T-helper 1 cell treated with Interleukin-12 subunit alpha and Interleukin-12 subunit beta and Interleukin-4 antibody, amounts not matched to agents 30 ng/mL and 1 ng/mL, for 36 hours (primary cell): ENCODE results near the gene ADGRB3. TPM values are rescaled to one million over a fixed set of nuclear protein-coding genes. Genes with fewer than 3 reads are reported as not detected.

Experiments used
- intact Hi-C: fragments of 100-400 bp; cut with micrococcal nuclease; formaldehyde crosslinking; loops from one replicate; pipeline ENCODE4 v1.15.1; 2024
- total RNA-seq: library from RNA; stranded (reverse); gene quantifications from 2 replicates; pipeline ENCODE4 v1.2.3, GENCODE V29; 2022

ADGRB3 gene
- total RNA-seq, 1 donor from 2014 or later: not detected

DNA sequence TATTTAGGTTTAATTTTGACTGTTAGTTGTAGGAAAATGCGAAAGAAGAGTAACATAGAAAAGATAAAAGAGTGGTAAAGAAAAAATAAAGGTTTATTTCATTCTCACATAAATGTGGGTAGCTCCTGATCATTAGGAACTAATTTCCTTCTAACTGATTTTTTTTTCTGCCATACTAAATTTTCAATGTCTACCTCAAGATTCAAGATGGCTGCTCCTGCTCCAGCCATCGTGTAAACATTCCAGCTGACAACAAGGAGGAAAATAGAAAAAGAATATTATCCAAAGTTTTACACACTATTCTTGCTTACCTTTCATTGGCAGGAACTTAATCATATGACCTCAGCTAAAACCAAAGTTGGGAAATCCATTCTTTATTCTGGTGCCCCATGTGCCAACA lies 673.5 kb downstream of the ADGRB3 start:
- intact Hi-C loops: no loop called here

DNA sequence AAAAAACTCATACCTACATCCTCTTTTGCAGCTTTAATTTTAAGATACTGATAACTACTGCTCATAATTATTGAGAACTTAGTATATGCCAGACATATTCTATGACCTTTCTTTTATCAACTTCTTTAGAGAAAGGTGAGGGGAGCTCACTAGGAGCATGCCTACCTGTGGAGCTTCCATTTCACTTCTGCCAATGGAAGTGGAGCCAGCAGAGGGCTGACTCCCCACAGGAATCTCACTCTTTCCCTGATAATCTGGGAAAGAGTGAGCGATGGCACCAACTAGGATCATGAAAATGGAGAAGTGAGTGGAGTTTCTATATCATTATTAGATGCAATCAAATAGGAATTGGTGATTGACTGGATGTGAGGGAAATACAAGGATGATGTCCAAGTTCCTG lies 676.8 kb downstream of the ADGRB3 start:
- intact Hi-C loops: no loop called here

DNA sequence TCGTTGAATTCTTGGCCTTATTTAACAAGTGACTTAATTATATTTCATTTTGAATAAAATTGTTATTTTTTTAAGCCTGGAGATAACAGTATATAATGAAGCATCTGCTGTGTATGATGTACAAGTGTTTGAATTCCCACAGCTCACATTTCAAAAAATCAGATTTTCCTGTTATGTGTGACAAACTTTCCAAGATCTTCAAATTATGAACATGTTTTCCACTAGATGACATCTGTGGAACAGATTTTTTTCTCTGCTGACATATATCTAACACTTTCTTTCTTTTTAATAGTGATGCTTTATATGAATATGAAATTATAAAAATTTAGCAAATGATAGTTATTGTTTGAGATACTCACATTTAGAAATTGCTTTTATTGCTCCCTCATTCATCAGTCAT lies 678.9 kb downstream of the ADGRB3 start:
- intact Hi-C loops: no loop called here

DNA sequence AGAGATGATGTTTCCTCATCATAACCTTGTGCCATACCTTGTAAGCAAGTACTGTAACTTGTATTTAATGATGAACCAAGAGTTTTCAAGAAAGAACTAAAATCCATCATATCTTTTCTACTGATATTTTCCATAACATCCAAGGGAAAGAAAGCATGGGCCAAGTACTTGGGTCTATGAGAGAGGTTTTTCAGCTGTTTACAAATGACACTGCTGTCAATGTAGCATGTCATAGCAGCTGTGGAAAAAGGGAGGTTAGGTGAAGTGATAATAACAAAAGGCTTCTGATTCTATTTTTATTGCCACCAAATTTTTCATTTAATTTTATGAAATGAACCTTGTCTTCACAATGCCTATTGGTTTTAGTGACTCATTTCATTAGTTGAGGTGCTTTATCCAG lies 679.4 kb downstream of the ADGRB3 start:
- intact Hi-C loops: no loop called here

DNA sequence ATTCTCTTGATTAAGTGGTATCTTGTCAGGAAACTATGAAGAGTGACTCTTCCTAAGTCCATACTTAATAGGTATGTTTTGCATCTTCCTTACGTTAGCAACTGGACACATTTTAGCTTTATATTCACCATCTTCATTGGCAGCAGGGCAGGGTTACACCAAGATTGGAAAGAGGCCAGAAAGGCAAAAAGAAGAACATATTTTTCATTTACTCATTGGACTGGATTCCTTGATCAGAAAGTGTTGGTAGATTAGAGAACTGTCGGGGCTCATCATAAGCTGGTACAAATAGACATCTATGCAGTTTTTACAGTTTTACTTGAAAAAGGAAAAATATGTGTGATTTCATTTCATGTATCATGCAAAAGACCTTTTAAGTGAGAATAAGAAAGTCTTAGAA lies 696.8 kb downstream of the ADGRB3 start:
- intact Hi-C loops: no loop called here

DNA sequence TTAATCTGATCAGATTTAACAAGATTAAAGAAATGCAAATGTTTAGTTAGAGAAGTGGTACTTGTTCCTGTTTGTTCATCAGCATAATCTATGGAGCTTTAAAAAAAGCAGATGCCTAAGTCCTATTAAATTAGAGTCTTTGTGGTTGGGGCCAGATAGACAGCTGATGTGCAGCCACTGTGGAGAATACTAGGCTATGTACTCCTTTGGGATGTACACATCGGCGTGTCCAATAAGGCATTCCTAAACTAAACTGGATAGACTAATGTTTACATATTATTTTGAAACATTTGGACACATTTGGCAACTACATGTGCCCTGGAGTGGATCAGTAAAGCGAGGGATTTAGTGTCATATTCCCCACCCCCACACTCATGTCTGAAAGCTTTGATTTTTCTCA lies 702.2 kb downstream of the ADGRB3 start:
- intact Hi-C loops: no loop called here

DNA sequence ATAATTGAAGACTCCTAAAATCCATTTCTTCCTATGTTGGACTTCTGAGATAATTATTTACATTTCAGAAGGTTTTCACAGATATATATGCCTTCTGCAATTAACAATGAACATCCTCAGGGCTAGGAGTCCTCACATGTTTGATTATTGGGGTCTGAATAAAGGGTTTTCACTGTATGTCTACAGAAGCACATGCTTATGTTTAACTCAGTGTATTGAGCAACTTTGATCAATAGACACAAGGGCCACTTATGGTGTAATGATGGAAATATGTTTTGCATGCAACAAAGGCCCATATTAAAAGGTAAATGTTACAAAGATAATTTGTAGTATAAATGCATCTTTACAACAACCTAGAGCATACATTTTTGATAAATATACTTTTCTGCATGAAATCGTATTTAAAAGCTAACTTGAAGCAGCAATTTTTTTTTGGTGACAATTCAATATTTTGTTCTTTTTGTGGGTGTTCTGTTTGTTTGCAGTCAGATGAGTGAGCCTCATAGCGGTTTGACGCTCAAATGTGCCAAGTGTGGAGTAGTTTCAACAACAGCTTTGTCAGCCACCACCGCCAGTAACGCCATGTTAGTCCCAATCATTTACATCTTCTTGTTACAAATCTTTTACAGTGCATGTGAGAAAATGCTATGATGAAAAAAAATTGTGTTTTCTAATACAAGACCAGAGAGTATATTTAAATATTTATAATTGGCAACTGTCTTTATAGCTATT lies 703.5 kb downstream of the ADGRB3 start:
- intact Hi-C loops: no loop called here

DNA sequence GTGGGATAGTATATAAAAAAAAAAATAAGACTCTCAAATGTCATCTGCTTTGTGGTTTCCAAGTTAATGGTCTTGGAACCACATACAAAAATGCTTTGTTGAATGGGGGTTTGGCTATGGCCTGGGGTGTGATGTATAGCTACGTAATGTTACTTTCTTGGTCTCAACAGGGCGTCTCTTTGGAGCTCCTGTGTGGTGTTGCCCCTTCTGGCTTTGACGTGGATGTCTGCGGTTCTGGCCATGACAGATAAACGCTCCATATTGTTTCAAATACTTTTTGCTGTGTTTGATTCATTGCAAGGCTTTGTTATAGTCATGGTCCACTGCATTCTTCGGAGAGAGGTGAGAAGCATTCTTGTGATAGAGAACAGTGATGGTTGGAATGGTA lies 704.1 kb downstream of the ADGRB3 start:
- intact Hi-C loops: no loop called here

DNA sequence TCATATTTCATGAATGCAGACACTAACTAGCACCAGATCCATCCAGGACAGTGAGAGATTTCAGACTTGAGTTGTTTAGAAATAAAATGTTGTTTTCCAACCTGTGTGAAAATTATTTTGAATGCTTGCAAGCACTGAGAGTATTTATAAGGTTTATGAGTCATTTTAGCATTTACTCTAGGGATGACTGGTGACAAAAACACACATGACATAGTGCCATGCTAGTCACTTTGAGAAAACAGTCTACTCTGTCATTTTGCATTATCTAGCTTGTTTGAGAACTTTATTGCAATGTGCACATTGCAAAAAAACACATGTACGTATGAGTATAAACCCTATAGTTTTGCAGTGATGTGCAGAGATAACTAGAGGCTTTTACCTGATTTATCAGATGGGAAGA lies 705.1 kb downstream of the ADGRB3 start:
- intact Hi-C loops: no loop called here

DNA sequence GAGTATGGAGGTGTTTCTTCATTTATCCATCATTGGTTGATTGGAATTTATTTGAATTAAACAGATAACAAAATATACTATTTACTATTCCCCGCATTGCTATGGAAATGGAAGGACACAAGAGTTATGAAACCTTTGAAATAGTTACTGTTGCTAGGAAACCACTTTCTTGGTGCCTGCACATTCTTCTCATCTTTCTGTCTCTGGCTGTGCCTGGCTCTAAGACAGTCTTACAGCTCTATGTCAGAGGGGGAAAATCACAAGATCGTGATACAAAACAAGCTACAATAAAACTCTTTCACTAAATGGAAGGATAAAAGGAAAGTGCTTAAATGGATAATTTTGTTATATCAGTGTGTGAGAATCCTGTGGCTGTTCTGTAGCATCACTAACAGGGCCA lies 708.8 kb downstream of the ADGRB3 start:
- intact Hi-C loops: no loop called here

DNA sequence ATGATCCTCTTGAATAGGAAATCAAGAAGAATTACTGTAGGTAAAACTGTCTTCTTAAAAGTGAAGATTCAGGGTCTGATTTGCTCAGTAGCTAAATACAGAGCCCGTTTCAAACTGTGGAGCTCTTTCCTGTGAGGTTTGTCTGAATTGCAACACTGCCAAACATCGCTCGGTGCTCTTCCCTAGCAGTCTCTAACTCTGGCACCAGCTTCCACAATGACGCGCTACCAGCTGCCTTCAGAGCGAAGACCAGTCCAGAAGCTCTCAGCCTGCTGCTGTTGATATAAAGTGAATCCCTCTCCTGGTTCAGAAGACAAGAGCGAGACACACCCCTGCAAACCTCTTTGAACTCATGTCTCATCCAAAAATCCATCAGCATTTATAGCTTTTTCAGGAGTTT lies 714.7 kb downstream of the ADGRB3 start:
- intact Hi-C loops: no loop called here

DNA sequence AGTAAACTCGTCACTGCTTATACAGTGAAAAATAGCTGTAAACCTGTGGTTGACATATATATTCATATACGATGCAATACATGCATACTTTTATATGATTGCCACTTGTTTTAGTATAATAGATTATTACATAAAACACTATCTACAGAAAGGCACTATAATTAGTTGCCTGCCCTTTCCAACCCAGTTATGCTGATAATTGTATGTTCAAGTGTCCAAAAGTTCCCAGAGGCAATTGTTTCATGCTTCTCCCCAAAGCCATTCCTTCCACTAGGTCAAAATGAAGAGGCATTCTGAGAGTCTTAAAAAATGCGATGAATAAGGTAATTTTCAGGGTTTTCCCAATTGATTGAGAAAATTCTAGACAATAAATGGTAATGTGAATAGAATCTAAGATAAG lies 727.1 kb downstream of the ADGRB3 start:
- intact Hi-C loops: no loop called here

DNA sequence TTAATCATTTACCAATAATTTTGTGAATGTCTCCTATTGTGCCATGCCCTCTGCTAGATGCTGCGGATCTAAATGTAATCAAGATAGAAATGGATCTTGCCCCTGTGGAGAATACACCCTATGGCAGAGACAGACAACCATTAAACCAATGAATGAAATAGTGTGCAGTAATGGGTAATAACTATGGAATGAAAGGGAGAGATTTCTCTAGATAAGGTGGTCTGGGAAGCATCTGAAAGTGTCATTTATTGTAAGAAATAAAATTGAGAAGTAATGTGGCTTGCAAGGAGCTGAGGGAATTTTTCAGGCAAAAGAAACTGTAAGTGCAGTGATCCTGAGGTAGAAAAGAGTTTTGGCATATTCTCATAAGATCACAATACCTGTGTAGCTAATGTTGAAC lies 731.7 kb downstream of the ADGRB3 start:
- intact Hi-C loops: no loop called here

DNA sequence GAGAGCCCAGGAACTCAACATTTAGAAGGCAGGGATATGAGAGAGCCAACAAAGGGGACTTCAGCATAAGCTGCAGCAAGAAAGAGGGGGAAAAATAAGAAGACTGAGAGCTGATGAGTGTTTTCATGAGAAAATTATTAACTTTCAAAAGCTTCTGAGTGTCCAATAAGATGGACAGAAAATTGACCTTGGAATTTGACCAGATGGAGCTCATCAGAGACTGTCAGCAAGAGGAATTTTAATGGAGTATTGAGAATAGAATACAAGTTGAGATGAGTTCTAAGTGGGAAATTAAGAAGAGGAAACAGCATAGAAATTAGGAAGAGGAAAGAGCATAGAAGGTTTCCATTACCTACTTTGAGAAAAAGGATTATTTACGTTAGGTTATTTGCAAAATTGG lies 733.5 kb downstream of the ADGRB3 start:
- intact Hi-C loops: no loop called here

DNA sequence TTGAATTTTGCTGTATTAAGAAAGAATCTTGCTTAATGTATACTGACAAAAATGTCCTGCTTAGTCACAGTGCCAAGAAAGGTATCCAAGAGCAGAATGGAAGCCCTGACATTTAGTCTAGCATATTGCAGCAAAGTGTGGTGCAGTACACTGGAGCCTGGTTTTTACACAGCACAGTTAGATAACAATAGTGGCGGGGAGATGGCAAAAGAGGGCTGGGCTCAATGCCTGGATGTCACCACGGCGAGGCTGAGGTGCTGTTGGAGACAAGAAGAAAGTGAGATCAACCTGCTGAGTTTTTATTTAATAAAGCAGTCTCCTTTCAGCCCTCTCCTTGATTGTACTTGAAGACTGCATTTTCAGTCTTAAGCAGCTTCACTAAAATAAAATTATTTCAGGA lies 735.7 kb downstream of the ADGRB3 start:
- intact Hi-C loops: no loop called here

DNA sequence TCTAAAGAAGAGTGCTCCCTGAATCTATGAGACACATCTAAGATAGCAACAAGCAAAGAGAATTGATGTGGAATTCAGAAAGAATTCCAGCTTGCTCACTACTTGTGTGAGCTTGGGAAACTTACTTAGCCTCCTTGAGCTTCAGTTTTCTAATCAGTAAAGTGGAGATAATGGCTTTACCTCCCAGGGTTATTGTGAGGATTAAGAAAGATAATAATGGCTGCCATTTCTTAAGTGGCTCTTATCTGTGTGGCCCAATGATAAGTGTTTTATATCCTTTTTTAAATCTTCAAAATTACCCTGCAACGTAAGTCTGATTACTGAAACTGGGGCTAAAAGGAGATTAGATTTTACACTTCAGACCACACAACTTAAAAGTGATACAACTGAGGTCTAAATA lies 743.2 kb downstream of the ADGRB3 start:
- intact Hi-C loops: no loop called here

DNA sequence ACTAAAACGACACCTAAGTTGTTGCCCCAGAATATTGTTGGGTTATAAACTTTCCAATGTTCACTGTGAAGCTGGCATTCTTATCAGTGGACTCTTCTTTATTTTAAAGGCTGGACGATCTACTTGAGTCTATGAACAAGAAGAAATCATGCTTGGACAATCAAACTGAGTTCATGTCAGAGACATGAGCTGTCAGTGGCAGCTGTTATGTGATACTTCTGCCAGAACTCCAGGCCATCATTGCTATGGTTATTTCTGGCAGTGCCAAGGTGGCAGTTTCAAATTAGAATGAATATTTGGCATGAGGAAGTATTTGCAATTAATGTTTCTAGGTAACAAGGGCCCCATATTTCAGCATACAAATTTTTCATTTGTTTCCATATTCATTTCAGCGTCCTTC lies 744.4 kb downstream of the ADGRB3 start:
- intact Hi-C loops: no loop called here

DNA sequence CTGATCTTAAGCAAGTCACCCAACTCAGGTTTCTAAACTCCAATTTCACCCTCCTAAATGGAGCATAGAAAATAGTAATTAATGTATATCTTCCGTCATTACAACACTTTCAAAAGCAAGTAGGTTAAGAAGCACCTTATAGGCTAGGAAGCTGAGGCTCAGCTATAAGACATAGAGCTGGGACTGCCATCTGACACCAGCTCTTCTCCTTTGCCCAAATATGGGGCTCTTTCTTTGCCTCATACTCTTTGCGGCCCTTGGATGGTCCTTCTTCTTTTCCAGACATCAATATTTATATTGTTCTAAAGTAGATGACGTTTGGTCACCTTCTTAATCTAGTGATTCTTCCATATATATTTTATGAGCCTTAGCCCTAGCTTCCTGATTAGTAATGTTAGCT lies 748.5 kb downstream of the ADGRB3 start:
- intact Hi-C loops: no loop called here

DNA sequence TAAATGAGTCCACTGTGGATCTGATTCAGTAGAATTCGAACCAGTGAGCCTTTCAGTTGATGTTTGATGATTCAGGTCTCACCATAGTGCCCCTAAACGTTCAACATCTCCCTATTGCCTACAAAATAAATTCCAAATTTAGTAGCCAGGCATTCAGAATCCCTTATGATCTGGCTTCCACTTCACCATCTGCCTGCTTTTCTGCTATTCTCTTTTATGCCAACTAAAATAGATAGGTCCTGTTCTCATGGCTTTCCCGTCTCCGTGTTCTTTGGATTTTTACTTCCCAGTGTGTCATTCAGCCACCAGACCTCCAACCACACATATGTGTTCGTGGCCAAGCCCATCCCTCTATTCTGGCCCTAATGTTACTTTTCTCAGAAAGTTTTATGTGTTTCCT lies 751.3 kb downstream of the ADGRB3 start:
- intact Hi-C loops: no loop called here

DNA sequence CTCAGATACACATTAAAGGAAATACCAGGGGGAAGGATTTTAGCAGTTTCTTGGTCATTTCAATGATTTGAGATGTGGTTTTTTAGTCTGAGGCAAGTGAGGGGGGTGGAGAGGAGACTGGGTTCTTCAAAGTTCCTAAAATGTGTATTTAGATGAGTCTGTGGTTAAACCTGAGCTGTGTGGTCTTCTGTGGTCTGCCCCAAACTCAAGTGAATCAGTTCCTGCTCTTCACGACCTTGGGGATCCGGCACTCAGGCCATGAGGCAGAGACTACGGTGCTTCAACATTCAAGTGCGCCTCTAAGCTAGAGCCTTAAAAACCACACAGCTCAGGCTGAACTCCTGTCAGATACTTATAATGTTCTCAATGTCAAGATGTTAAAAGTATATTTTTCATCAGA lies 755.0 kb downstream of the ADGRB3 start:
- intact Hi-C loops: no loop called here

DNA sequence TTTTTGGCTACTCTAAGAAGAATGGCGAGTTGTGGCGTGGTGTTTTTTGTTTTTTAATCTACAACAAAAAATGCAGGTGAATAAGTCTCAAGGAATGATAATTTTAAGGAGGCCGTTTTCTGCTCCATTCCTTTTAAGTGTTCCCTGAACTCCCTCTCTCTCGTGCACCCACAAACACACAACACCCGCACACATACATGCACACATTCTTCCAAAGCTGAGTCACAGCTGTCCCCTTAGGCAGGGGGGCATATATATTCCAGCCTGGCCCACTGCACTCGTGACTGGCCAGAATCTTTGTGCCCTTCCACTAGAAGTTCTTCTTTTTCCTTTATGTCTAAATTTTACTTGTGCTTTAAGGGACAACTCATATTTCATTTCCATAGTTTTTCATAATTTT lies 756.0 kb downstream of the ADGRB3 start:
- intact Hi-C loops: no loop called here

DNA sequence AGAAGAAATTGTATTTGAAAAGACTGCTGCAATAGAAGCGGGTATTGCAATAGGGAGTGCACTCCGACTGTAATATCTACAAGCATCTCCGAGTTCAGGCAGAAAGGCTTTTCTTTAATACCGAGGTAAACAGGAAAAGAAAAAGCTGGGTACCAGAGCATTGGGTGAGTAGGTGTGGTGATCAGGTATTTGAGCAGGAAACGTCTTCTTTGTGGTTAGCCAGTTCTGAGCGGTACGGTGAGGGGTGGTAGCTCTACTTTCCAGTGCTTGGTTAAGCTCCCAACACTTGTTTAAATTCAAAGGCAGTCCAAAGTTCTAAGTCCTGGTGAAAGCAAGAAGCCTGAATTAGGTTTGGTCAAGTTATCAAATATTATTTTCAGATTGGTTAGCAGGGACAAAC lies 757.7 kb downstream of the ADGRB3 start:
- intact Hi-C loops: no loop called here

DNA sequence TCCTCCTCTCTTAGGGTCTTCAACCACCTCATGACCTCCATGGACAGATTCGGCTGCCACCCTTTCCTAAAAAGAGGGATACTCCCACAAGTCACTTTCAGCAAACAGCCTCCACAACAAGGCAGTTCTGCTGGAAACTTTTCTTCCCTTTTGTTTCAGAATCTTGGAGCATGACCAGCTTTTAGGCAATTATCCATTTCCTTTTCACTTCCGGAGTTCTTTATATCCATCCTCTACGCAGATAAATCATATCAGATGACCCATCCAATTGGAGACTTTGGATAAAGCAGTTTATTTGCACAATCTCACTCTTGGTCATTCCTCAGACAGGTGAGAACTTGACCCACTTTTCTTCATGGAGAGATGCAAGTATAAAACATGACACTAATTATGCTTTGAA lies 763.2 kb downstream of the ADGRB3 start:
- intact Hi-C loops: no loop called here

DNA sequence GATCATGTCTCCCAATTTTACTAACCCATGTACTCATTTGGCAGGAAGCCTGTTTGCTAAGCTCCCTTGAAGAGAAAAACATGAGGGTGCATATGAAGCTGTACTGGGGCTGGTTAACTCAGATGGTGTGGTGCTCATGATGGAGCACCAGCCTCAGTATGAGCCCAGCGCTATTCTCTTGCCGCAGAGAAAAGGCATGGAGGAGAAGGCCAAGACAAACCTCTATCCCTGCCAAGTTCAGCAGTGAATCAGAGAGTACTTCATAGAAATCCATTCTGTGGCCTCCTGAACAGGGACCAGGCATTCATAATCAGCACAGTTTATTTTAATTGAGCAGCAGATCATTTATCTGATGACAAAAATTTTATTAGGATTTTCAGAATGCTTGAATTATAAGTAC lies 763.6 kb downstream of the ADGRB3 start:
- intact Hi-C loops: no loop called here
